Measurements from ENCODE around the gene PFN1. TPM values are rescaled to one million over a fixed set of nuclear protein-coding genes. Genes with fewer than 3 reads are reported as not detected.
A peak's percentile ranks its signal among the peaks of the same experiment; 100 is the strongest.

The PFN1 gene
- total and polyA plus RNA-seq, 10 of the 15 experiments (the other 5 are each of a cell fraction or from before 2014, with no cell fraction given) = 154 to 3,892 (median 1,918) TPM

DNA sequence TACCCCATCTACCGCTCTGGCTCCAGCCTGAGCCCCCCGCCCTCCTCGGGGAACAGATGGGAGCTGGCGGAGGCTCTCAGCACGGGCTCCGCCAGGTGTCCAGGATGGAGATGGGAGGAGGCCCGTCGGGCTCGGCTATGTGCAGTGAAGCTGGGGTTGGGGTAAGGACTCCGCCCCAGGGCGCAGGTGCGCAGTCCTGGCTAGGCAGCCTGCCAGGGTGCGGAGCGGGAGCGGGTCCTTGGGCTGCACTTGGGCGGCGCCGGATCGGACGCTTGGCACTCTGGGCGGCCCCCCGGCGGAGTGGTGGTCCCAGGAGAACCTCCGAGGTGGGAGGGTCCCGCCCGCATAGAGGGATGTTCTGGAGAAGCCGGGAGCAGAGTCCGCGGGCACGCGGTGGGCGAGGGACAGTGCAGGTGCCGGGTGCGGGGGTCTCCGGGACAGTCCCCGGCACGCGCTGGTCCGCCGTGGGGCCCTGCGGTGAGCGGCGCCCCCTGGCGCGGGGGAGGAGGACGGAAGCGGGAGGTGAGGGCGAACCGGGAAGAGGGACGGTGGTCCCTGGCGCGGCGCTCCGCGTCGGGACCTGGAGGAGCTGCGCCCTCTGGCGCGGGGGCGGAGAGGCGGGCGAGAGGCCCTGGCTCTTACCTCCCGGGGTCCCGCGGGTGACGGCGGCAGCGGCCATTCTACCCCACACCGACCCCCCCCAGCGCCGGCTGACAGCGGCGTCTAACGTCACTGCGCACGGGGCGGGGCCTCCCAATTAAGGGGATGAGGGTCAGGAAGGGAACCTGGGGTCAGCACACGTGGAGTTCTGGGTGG is 38.8 kb upstream of the PFN1 start, which contains the start of gene CAMTA2 (continued):
- TF ChIP-seq, protein P1, sequence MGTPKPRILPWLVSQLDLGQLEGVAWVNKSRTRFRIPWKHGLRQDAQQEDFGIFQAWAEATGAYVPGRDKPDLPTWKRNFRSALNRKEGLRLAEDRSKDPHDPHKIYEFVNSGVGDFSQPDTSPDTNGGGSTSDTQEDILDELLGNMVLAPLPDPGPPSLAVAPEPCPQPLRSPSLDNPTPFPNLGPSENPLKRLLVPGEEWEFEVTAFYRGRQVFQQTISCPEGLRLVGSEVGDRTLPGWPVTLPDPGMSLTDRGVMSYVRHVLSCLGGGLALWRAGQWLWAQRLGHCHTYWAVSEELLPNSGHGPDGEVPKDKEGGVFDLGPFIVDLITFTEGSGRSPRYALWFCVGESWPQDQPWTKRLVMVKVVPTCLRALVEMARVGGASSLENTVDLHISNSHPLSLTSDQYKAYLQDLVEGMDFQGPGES (IDR thresholded peaks at IDR 0.05) = no peak
- 0 out of 2 replicates have a peak, but pooled peaks have one; percentile 2 for TF ChIP-seq SPI1 (IDR thresholded peaks at IDR 0.05; ENCODE audit: borderline replicate concordance, insufficient read depth, low read depth, low read length)
- TF ChIP-seq, protein P2, sequence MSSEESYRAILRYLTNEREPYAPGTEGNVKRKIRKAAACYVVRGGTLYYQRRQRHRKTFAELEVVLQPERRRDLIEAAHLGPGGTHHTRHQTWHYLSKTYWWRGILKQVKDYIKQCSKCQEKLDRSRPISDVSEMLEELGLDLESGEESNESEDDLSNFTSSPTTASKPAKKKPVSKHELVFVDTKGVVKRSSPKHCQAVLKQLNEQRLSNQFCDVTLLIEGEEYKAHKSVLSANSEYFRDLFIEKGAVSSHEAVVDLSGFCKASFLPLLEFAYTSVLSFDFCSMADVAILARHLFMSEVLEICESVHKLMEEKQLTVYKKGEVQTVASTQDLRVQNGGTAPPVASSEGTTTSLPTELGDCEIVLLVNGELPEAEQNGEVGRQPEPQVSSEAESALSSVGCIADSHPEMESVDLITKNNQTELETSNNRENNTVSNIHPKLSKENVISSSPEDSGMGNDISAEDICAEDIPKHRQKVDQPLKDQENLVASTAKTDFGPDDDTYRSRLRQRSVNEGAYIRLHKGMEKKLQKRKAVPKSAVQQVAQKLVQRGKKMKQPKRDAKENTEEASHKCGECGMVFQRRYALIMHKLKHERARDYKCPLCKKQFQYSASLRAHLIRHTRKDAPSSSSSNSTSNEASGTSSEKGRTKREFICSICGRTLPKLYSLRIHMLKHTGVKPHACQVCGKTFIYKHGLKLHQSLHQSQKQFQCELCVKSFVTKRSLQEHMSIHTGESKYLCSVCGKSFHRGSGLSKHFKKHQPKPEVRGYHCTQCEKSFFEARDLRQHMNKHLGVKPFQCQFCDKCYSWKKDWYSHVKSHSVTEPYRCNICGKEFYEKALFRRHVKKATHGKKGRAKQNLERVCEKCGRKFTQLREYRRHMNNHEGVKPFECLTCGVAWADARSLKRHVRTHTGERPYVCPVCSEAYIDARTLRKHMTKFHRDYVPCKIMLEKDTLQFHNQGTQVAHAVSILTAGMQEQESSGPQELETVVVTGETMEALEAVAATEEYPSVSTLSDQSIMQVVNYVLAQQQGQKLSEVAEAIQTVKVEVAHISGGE (CRISPR knock-in tag; IDR thresholded peaks at IDR 0.05) = no peak
- no peak for TF ChIP-seq MEF2A (IDR thresholded peaks at IDR 0.05; ENCODE audit: insufficient read depth, low read depth, low read length)
- TF ChIP-seq, protein P3, sequence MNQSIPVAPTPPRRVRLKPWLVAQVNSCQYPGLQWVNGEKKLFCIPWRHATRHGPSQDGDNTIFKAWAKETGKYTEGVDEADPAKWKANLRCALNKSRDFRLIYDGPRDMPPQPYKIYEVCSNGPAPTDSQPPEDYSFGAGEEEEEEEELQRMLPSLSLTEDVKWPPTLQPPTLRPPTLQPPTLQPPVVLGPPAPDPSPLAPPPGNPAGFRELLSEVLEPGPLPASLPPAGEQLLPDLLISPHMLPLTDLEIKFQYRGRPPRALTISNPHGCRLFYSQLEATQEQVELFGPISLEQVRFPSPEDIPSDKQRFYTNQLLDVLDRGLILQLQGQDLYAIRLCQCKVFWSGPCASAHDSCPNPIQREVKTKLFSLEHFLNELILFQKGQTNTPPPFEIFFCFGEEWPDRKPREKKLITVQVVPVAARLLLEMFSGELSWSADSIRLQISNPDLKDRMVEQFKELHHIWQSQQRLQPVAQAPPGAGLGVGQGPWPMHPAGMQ (IDR thresholded peaks at IDR 0.05; ENCODE audit: borderline replicate concordance) = no peak
- no peak; the same call in 1 of the 2 replicates for TF ChIP-seq CHD2 (IDR thresholded peaks at IDR 0.05; ENCODE audit: borderline replicate concordance, low read depth, low read length)
- no peak for TF ChIP-seq NBN (IDR thresholded peaks at IDR 0.05)
- TF ChIP-seq, protein P4, sequence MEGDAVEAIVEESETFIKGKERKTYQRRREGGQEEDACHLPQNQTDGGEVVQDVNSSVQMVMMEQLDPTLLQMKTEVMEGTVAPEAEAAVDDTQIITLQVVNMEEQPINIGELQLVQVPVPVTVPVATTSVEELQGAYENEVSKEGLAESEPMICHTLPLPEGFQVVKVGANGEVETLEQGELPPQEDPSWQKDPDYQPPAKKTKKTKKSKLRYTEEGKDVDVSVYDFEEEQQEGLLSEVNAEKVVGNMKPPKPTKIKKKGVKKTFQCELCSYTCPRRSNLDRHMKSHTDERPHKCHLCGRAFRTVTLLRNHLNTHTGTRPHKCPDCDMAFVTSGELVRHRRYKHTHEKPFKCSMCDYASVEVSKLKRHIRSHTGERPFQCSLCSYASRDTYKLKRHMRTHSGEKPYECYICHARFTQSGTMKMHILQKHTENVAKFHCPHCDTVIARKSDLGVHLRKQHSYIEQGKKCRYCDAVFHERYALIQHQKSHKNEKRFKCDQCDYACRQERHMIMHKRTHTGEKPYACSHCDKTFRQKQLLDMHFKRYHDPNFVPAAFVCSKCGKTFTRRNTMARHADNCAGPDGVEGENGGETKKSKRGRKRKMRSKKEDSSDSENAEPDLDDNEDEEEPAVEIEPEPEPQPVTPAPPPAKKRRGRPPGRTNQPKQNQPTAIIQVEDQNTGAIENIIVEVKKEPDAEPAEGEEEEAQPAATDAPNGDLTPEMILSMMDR (IDR thresholded peaks at IDR 0.05 in 2 of 3, conservative IDR thresholded peaks at IDR 0.05 in 1 of 3; ENCODE audit: control insufficient read depth in 2 of 3, extremely low read depth in 1 of 3, insufficient read depth in 1 of 3, low read depth in 3 of 3, low read length in 3 of 3) = peak; percentile 61 to 66 (median 66); a peak in 5 of 6 replicates
- TF ChIP-seq MEF2B (IDR thresholded peaks at IDR 0.05; ENCODE audit: partially characterized antibody, poor library complexity, severe bottlenecking) = peak; percentile 39
- TF ChIP-seq STAT1 (conservative IDR thresholded peaks at IDR 0.05) = no peak; the same call in 1 of the 2 replicates
- TF ChIP-seq, protein P5, sequence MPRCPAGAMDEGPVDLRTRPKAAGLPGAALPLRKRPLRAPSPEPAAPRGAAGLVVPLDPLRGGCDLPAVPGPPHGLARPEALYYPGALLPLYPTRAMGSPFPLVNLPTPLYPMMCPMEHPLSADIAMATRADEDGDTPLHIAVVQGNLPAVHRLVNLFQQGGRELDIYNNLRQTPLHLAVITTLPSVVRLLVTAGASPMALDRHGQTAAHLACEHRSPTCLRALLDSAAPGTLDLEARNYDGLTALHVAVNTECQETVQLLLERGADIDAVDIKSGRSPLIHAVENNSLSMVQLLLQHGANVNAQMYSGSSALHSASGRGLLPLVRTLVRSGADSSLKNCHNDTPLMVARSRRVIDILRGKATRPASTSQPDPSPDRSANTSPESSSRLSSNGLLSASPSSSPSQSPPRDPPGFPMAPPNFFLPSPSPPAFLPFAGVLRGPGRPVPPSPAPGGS (IDR thresholded peaks at IDR 0.05; ENCODE audit: borderline replicate concordance, insufficient read depth, low read depth, low read length, poor library complexity, severe bottlenecking) = peak; percentile 14
- TF ChIP-seq MYB (IDR thresholded peaks at IDR 0.05; ENCODE audit: borderline replicate concordance, low read depth, low read length) = no peak
- TF ChIP-seq, protein P6, sequence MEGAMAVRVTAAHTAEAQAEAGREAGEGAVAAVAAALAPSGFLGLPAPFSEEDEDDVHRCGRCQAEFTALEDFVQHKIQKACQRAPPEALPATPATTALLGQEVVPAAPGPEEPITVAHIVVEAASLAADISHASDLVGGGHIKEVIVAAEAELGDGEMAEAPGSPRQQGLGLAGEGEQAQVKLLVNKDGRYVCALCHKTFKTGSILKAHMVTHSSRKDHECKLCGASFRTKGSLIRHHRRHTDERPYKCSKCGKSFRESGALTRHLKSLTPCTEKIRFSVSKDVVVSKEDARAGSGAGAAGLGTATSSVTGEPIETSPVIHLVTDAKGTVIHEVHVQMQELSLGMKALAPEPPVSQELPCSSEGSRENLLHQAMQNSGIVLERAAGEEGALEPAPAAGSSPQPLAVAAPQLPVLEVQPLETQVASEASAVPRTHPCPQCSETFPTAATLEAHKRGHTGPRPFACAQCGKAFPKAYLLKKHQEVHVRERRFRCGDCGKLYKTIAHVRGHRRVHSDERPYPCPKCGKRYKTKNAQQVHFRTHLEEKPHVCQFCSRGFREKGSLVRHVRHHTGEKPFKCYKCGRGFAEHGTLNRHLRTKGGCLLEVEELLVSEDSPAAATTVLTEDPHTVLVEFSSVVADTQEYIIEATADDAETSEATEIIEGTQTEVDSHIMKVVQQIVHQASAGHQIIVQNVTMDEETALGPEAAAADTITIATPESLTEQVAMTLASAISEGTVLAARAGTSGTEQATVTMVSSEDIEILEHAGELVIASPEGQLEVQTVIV (IDR thresholded peaks at IDR 0.05; ENCODE audit: borderline replicate concordance, partially characterized antibody) = no peak
- no peak for TF ChIP-seq SUPT20H (IDR thresholded peaks at IDR 0.05; ENCODE audit: borderline replicate concordance, control insufficient read depth, low read depth, low read length)
- TF ChIP-seq KDM1A (IDR thresholded peaks at IDR 0.05; ENCODE audit: borderline replicate concordance) = no peak

Measured in GM12878 (cell line).